Nucleus accumbens (tissue), 56 donors: Measurements from ENCODE around the gene STAMBPL1.
"Not testable (repeated sequence)": the region's sequence is repeated elsewhere in the genome, so short reads cannot be mapped to it uniquely, and the experiment has no call there.

Experiments used
- DNase-seq, 56 donors: peaks; one replicate each; lab custom pipeline; 2025; lab: John Stamatoyannopoulos, UW

STAMBPL1 gene

GRCh38 chr10:88879534-88880281 is at the start of gene STAMBPL1:
Gene STAMBPL1, plus strand, starts transcription at chr10:88880245. Its CDS starts 21,464 bp downstream, at chr10:88901709.
- peak in 42 of 56 donors; percentile 28 to 83 (median 62) for DNase-seq

GRCh38 chr10:88830643-88831268 is 49.3 kb upstream of the STAMBPL1 start:
- no peak for DNase-seq

- DNase-seq, result no peak
Measured at GRCh38 chr10:88831709-88832108, 48.3 kb upstream of the STAMBPL1 start.

- no peak for DNase-seq
Measured at GRCh38 chr10:88832376-88832775, 47.7 kb upstream of the STAMBPL1 start.

- DNase-seq, result no peak
Measured at GRCh38 chr10:88833156-88833555, 46.9 kb upstream of the STAMBPL1 start.

GRCh38 chr10:88833723-88834122 is 46.3 kb upstream of the STAMBPL1 start:
- DNase-seq, result no peak

GRCh38 chr10:88835096-88835909 is 44.7 kb upstream of the STAMBPL1 start:
- peak in 53 of 56 donors; percentile 3 to 86 (median 48) for DNase-seq

GRCh38 chr10:88835910-88836221 is 44.2 kb upstream of the STAMBPL1 start:
- no peak for DNase-seq

GRCh38 chr10:88837632-88838031 is 42.4 kb upstream of the STAMBPL1 start:
- not testable (repeated sequence) for DNase-seq

- DNase-seq, result no peak
Measured at GRCh38 chr10:88838766-88839350, 41.2 kb upstream of the STAMBPL1 start.

- no peak for DNase-seq
Measured at GRCh38 chr10:88840104-88840503, 39.9 kb upstream of the STAMBPL1 start.

GRCh38 chr10:88840881-88841280 is 39.2 kb upstream of the STAMBPL1 start:
- DNase-seq, result no peak

GRCh38 chr10:88841316-88842111 is 38.5 kb upstream of the STAMBPL1 start:
- no peak for DNase-seq

- DNase-seq, result no peak
Measured at GRCh38 chr10:88843171-88843570, 36.9 kb upstream of the STAMBPL1 start.

- DNase-seq, result no peak
Measured at GRCh38 chr10:88848499-88848898, 31.5 kb upstream of the STAMBPL1 start.

GRCh38 chr10:88849234-88849633 is 30.8 kb upstream of the STAMBPL1 start:
- DNase-seq, result no peak

- DNase-seq, result no peak
Measured at GRCh38 chr10:88850712-88851111, 29.3 kb upstream of the STAMBPL1 start.

GRCh38 chr10:88851706-88852105 is 28.3 kb upstream of the STAMBPL1 start, which contains the start of gene ANKRD22:
Gene ANKRD22, minus strand, starts transcription at chr10:88851844. Its CDS starts 237 bp downstream, at chr10:88851607.
- DNase-seq, result no peak

- DNase-seq, result no peak
Measured at GRCh38 chr10:88852327-88852726, 27.7 kb upstream of the STAMBPL1 start.
